ENCODE results near the gene ABCD3.
"Not testable (repeated sequence)": the region's sequence is repeated elsewhere in the genome, so short reads cannot be mapped to it uniquely, and the experiment has no call there.

ABCD3 gene

GRCh38 chr1:94553931-94554330 is 135.7 kb downstream of the ABCD3 start:
- DNase-seq, result no peak

- no peak for DNase-seq
Observed at GRCh38 chr1:94554580-94554979, 136.4 kb downstream of the ABCD3 start.

DNA sequence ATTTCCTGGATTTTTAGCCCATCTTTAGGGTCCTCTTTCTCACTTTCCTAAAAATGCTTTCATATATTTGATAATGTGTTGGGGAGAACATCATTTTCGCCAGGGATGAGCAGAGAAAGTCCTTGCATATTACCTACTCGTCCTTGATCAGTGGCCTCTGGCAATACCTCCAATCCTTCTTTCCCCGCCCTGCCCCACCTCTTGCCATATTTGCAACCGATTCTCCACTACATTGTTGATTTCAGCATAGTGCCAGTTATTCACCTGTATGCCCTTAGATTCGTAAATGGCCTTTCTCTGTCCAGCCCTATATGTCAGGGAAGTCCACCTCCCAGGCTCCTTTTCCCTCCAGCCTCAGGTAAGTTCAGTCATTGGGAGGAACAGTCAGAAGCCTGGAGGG is 136.9 kb downstream of the ABCD3 start:
- DNase-seq, result no peak

GRCh38 chr1:94559921-94560320 is 141.7 kb downstream of the ABCD3 start:
- no peak for DNase-seq

DNA sequence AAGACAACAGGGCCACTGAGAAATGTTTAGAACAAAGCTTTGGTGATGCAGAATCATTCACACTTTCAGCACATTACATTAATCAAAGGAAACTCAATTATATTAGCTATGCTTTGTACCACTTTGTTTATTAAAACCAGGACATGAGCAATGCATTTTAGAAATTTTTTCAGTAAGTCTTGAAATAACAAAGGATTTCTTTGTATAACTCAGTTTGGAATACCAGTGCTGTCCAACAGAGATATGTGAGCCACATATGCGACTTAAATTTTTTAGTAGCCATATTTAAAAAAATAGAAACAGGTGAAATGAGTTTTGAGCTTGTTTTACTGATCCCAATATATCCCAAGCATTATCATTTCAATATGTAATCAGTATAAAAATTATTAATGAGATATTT is 142.1 kb downstream of the ABCD3 start:
- no peak for DNase-seq

- no peak for DNase-seq
Observed at GRCh38 chr1:94562519-94563260, 144.5 kb downstream of the ABCD3 start.

DNA sequence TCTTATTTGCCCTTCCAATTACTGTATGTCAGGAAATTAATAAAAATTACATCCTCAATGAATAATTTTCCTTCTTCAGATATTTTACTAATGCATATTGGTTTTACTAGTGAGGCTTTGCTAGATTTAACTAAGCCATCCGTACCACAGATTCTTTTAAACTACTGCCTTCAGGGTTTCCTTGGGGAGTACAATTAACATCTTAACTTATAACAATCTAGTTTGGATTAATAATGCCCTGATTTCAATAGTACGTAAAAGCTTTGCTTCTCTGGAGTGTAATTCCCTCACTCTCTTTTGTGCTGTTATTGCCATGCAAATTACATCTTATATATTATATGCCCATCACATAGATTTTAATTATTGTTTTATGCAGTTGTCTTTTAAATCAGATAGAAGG is 147.7 kb downstream of the ABCD3 start:
- DNase-seq, result no peak

DNA sequence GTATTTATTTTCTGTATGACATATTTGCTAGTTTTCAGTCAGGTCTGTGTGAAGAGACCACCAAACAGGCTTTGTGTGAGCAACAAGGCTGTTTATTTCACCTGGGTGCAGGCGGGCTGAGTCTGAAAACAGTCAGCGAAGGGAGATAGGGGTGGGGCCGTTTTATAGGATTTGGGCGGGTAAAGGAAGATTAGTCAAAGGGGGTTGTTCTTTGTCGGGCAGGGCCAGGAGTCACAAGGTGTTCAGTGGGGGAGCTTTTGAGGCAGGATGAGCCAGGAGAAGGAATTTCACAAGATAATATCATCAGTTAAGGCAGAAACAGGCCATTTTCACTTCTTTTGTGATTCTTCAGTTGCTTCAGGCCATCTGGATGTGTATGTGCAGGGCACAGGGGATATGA is 148.2 kb downstream of the ABCD3 start:
- not testable (repeated sequence) for DNase-seq

GRCh38 chr1:94567975-94568607 is 149.9 kb downstream of the ABCD3 start:
- not testable (repeated sequence) for DNase-seq

All from GF-D8 (cell line).